ENCODE data around the gene SH3BGR. TPM values are rescaled to one million over a fixed set of nuclear protein-coding genes. Genes with fewer than 3 reads are reported as not detected.

Gene SH3BGR
- total RNA-seq, 1 donor from 2014 or later = 9.9 TPM

DNA sequence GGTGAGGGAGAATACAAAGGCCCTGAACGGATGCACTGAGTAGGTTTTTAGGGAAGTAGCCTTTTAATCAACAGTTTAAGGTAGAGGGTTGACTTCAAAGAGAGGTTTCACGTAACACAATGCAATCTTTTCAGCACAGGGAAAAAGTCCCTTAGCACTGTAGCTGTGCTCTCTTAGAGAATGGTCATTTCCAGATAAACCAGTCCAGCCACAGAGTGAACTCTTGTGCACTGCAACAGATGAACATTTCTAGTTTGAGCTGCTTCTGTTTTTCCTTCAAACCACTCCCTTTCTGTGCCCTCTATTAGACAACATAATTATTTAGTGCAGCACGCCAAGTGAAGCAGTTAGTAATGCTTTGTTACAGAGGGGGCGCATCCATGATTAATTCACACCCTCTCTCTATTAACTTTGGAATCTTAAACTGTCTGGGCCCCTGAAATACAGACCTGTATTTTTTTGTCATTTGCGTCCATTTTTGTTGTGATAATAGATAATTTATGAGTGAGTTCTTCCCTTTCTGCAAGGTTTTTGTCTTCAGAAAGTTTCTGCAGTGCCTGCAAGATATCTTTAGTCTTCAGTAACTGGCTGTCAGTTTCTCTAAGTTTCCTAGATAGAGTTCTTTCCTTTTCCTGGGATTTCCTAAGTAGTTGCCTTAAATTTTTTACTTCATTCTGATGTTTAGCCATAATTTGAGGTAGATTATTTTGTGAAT, 29.1 kb upstream of the SH3BGR start:
- Histone ChIP-seq H3K4me2 (ENCODE audit: low read length) (no peak overlapping the region), H3K4me1 (ENCODE audit: insufficient read depth, low read length) (no peaks in the 10 kb centered on the region), H3K9ac (ENCODE audit: low read length) (no peak overlapping the region), H4K20me1 (ENCODE audit: insufficient read depth, low read length) (no peaks in the 10 kb centered on the region), H3K36me3 (ENCODE audit: insufficient read depth, low read length) (no peaks in the 10 kb centered on the region), H3K9me3 (ENCODE audit: insufficient read depth, low read depth, low read length) (no peaks in the 10 kb centered on the region), H3K4me3 (ENCODE audit: insufficient read depth, low read depth, low read length) (no peak overlapping the region), H3K79me2 (ENCODE audit: insufficient read depth, low read length) (no peaks in the 10 kb centered on the region), H3K27me3 (ENCODE audit: insufficient read depth, low read length) (no peaks in the 10 kb centered on the region), H2AFZ (ENCODE audit: low read depth, low read length) (no peak overlapping the region), H3K27ac (ENCODE audit: low read depth, low read length) (no peak overlapping the region)
- DNase-seq (ENCODE audit: low read depth) = no peak
- Mint-ChIP-seq H3K27ac (ENCODE audit: unreplicated experiment) (no peak overlapping the region), H3K36me3 (ENCODE audit: low read depth, unreplicated experiment) (peaks cover 5% of the 10 kb centered on the region), H3K4me1 (ENCODE audit: low read depth, unreplicated experiment) (no peaks in the 10 kb centered on the region), H3K4me3 (ENCODE audit: unreplicated experiment) (no peak overlapping the region), H3K27me3 (ENCODE audit: low read depth, unreplicated experiment) (no peaks in the 10 kb centered on the region), H3K9me3 (ENCODE audit: unreplicated experiment) (no peaks in the 10 kb centered on the region)
- peak; percentile 17 for FAIRE-seq
- TF ChIP-seq, protein P1, sequence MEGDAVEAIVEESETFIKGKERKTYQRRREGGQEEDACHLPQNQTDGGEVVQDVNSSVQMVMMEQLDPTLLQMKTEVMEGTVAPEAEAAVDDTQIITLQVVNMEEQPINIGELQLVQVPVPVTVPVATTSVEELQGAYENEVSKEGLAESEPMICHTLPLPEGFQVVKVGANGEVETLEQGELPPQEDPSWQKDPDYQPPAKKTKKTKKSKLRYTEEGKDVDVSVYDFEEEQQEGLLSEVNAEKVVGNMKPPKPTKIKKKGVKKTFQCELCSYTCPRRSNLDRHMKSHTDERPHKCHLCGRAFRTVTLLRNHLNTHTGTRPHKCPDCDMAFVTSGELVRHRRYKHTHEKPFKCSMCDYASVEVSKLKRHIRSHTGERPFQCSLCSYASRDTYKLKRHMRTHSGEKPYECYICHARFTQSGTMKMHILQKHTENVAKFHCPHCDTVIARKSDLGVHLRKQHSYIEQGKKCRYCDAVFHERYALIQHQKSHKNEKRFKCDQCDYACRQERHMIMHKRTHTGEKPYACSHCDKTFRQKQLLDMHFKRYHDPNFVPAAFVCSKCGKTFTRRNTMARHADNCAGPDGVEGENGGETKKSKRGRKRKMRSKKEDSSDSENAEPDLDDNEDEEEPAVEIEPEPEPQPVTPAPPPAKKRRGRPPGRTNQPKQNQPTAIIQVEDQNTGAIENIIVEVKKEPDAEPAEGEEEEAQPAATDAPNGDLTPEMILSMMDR (IDR thresholded peaks at IDR 0.05; ENCODE audit: insufficient read depth, low read depth, low read length) = no peak
- TF ChIP-seq EZH2 (IDR thresholded peaks at IDR 0.05; ENCODE audit: insufficient read depth, low read length) = no peak

DNA sequence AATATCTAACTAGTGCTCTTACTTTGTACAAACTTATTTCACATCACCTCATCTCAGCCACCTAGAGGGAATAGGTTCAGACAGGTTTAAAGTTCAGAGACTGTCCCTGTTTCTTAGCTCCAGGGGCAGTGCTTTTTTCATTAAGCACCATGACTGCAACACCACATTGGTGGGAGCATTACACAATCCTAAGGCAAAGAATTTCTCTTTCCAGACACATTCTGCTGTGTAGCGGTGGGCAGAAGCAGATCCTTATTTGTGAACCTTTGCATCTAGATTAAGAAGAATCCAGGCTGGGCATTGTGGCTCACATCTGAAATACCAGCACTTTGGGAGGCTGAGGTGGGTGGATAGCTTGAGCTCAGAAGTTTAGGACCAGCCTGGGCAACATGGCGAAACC, 22.3 kb upstream of the SH3BGR start:
- H3K4me1 Mint-ChIP-seq (ENCODE audit: low read depth, unreplicated experiment) = peaks cover 11% of the 10 kb centered on the region
- no peak overlapping the region for H3K27ac Mint-ChIP-seq (ENCODE audit: unreplicated experiment)
- Histone ChIP-seq H3K27me3 (ENCODE audit: insufficient read depth, low read length) (no peaks in the 10 kb centered on the region), H3K4me1 (ENCODE audit: insufficient read depth, low read length) (no peaks in the 10 kb centered on the region), H3K36me3 (ENCODE audit: insufficient read depth, low read length) (no peaks in the 10 kb centered on the region), H3K4me3 (ENCODE audit: insufficient read depth, low read depth, low read length) (no peak overlapping the region), H3K4me2 (ENCODE audit: low read length) (no peak overlapping the region), H2AFZ (ENCODE audit: low read depth, low read length) (no peak overlapping the region), H4K20me1 (ENCODE audit: insufficient read depth, low read length) (no peaks in the 10 kb centered on the region), H3K79me2 (ENCODE audit: insufficient read depth, low read length) (no peaks in the 10 kb centered on the region), H3K27ac (ENCODE audit: low read depth, low read length) (no peak overlapping the region), H3K9me3 (ENCODE audit: insufficient read depth, low read depth, low read length) (no peaks in the 10 kb centered on the region), H3K9ac (ENCODE audit: low read length) (no peak overlapping the region)
- FAIRE-seq (no peak), DNase-seq (ENCODE audit: low read depth) (no peak)
- TF ChIP-seq EZH2 (IDR thresholded peaks at IDR 0.05; ENCODE audit: insufficient read depth, low read length) = no peak
- TF ChIP-seq, protein P1 (IDR thresholded peaks at IDR 0.05; ENCODE audit: insufficient read depth, low read depth, low read length) = no peak
- H3K9me3 Mint-ChIP-seq (ENCODE audit: unreplicated experiment) = no peaks in the 10 kb centered on the region
- H3K27me3 Mint-ChIP-seq (ENCODE audit: low read depth, unreplicated experiment) = no peaks in the 10 kb centered on the region
- H3K4me3 Mint-ChIP-seq (ENCODE audit: unreplicated experiment) = no peak overlapping the region
- H3K36me3 Mint-ChIP-seq (ENCODE audit: low read depth, unreplicated experiment) = no peaks in the 10 kb centered on the region

DNA sequence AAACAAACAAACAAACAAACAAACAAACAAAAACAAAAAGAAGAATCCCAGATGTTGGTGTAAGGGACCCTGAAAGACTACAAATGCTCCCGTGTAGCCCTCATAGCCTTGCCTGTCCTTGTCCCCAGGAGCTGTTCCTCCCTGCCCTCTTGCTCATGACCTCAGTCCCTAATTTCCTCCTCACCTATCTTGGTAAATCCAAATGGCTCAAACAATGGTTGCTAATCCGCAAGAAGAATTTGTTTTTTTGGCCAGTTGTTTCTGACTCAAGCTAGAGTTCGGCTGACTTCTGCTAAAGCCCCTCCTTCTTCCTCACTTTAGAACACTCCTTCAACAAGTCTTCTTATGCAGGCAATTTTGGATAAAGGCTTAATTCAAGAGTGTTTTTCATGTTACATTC, 21.8 kb upstream of the SH3BGR start:
- no peaks in the 10 kb centered on the region for H3K9me3 ChIP-seq (ENCODE audit: insufficient read depth, low read depth, low read length)
- no peak overlapping the region for H3K27ac ChIP-seq (ENCODE audit: low read depth, low read length)
- no peak overlapping the region for H2AFZ ChIP-seq (ENCODE audit: low read depth, low read length)
- FAIRE-seq = no peak
- no peak overlapping the region for H3K4me3 ChIP-seq (ENCODE audit: insufficient read depth, low read depth, low read length)
- H3K27me3 ChIP-seq (ENCODE audit: insufficient read depth, low read length) = no peaks in the 10 kb centered on the region
- no peaks in the 10 kb centered on the region for H3K9me3 Mint-ChIP-seq (ENCODE audit: unreplicated experiment)
- H3K27ac Mint-ChIP-seq (ENCODE audit: unreplicated experiment) = no peak overlapping the region
- no peak overlapping the region for H3K4me3 Mint-ChIP-seq (ENCODE audit: unreplicated experiment)
- no peaks in the 10 kb centered on the region for H4K20me1 ChIP-seq (ENCODE audit: insufficient read depth, low read length)
- H3K79me2 ChIP-seq (ENCODE audit: insufficient read depth, low read length) = no peaks in the 10 kb centered on the region
- no peak overlapping the region for H3K9ac ChIP-seq (ENCODE audit: low read length)
- TF ChIP-seq, protein P1 (IDR thresholded peaks at IDR 0.05; ENCODE audit: insufficient read depth, low read depth, low read length) = no peak
- TF ChIP-seq EZH2 (IDR thresholded peaks at IDR 0.05; ENCODE audit: insufficient read depth, low read length) = no peak
- no peaks in the 10 kb centered on the region for H3K4me1 ChIP-seq (ENCODE audit: insufficient read depth, low read length)
- no peaks in the 10 kb centered on the region for H3K36me3 Mint-ChIP-seq (ENCODE audit: low read depth, unreplicated experiment)
- no peak overlapping the region for H3K4me2 ChIP-seq (ENCODE audit: low read length)
- H3K4me1 Mint-ChIP-seq (ENCODE audit: low read depth, unreplicated experiment) = peaks cover 11% of the 10 kb centered on the region
- no peaks in the 10 kb centered on the region for H3K36me3 ChIP-seq (ENCODE audit: insufficient read depth, low read length)
- no peaks in the 10 kb centered on the region for H3K27me3 Mint-ChIP-seq (ENCODE audit: low read depth, unreplicated experiment)
- DNase-seq (ENCODE audit: low read depth) = no peak
